ENCODE results near the gene OR1M1.

- TF ChIP-seq CTCF (IDR thresholded peaks at IDR 0.05; ENCODE audit: insufficient read depth, low read length) = no peak
- TF ChIP-seq POLR2AphosphoS5 (IDR thresholded peaks at IDR 0.05; ENCODE audit: low read depth) = no peak
- TF ChIP-seq REST (IDR thresholded peaks at IDR 0.05; ENCODE audit: insufficient replicate concordance, low read depth) = no peak
- TF ChIP-seq GABPA (IDR thresholded peaks at IDR 0.05; ENCODE audit: low read depth) = no peak
- no peak for TF ChIP-seq SPI1 (IDR thresholded peaks at IDR 0.05; ENCODE audit: borderline replicate concordance, low read depth)
Observed at GRCh38 chr19:9109959-9110358, 23.1 kb downstream of the OR1M1 start.

All from HL-60 (cell line).